ENCODE measurements around the gene CELF2. TPM values are rescaled to one million over a fixed set of nuclear protein-coding genes. Genes with fewer than 3 reads are reported as not detected.

The CELF2 gene
- total and polyA plus RNA-seq, 2 experiments from 2014 or later = 16.6 to 26.9 TPM

- Histone ChIP-seq H3K9me2 (replicated peaks; ENCODE audit: insufficient read depth) (no peaks in the 10 kb centered on the region), H3K4me1 (ENCODE audit: insufficient read depth) (no peaks in the 10 kb centered on the region), H4K20me1 (ENCODE audit: insufficient read depth, poor library complexity, severe bottlenecking) (no peaks in the 10 kb centered on the region), H3K4me3 (no peak overlapping the region), H3K36me3 (replicated peaks; ENCODE audit: insufficient read depth, low read depth) (no peaks in the 10 kb centered on the region), H2AFZ (no peak overlapping the region), H3K27ac (no peak overlapping the region), H3K27me3 (no peaks in the 10 kb centered on the region), H3K4me2 (no peak overlapping the region), H3K9me3 (ENCODE audit: low read depth) (no peaks in the 10 kb centered on the region), H3K79me2 (no peaks in the 10 kb centered on the region)
- TF ChIP-seq CTCF (IDR thresholded peaks at IDR 0.05; ENCODE audit: poor library complexity) = no peak
- no peak for TF ChIP-seq EZH2phosphoT487 (IDR thresholded peaks at IDR 0.05; ENCODE audit: low read depth, severe bottlenecking, unreplicated experiment)
- no peak for TF ChIP-seq EZH2 (IDR thresholded peaks at IDR 0.05; ENCODE audit: borderline replicate concordance)
- DNase-seq (ENCODE audit: low spot score) = no peak
- WGBS (ENCODE audit: low lambda C conversion rate, missing lambda C conversion rate) = 95% methylated on average over 17 of the region's 17 CpGs
These were observed 303.3 kb downstream of the CELF2 start for GRCh38 chr10:11320809-11321520.

- no peaks in the 10 kb centered on the region for H3K79me2 ChIP-seq
- no peaks in the 10 kb centered on the region for H3K4me1 ChIP-seq (ENCODE audit: insufficient read depth)
- no peaks in the 10 kb centered on the region for H3K36me3 ChIP-seq (replicated peaks; ENCODE audit: insufficient read depth, low read depth)
- 96% methylated on average over 1 of the region's 1 CpG for WGBS (ENCODE audit: low lambda C conversion rate, missing lambda C conversion rate)
- no peak for TF ChIP-seq EZH2 (IDR thresholded peaks at IDR 0.05; ENCODE audit: borderline replicate concordance)
- no peak for TF ChIP-seq CTCF (IDR thresholded peaks at IDR 0.05; ENCODE audit: poor library complexity)
- TF ChIP-seq EZH2phosphoT487 (IDR thresholded peaks at IDR 0.05; ENCODE audit: low read depth, severe bottlenecking, unreplicated experiment) = no peak
- H4K20me1 ChIP-seq (ENCODE audit: insufficient read depth, poor library complexity, severe bottlenecking) = no peaks in the 10 kb centered on the region
- no peak overlapping the region for H3K27ac ChIP-seq
- H3K4me3 ChIP-seq = no peak overlapping the region
- no peaks in the 10 kb centered on the region for H3K9me2 ChIP-seq (replicated peaks; ENCODE audit: insufficient read depth)
- no peaks in the 10 kb centered on the region for H3K9me3 ChIP-seq (ENCODE audit: low read depth)
- H2AFZ ChIP-seq = no peak overlapping the region
- H3K4me2 ChIP-seq = no peak overlapping the region
- no peaks in the 10 kb centered on the region for H3K27me3 ChIP-seq
- no peak for DNase-seq (ENCODE audit: low spot score)
These were observed 305.0 kb downstream of the CELF2 start for GRCh38 chr10:11322698-11323097.

GRCh38 chr10:11324761-11325321, 307.2 kb downstream of the CELF2 start:
- no peak overlapping the region for H3K4me3 ChIP-seq
- H3K79me2 ChIP-seq = no peaks in the 10 kb centered on the region
- no peaks in the 10 kb centered on the region for H4K20me1 ChIP-seq (ENCODE audit: insufficient read depth, poor library complexity, severe bottlenecking)
- no peaks in the 10 kb centered on the region for H3K9me3 ChIP-seq (ENCODE audit: low read depth)
- DNase-seq (ENCODE audit: low spot score) = no peak
- no peak for TF ChIP-seq EZH2phosphoT487 (IDR thresholded peaks at IDR 0.05; ENCODE audit: low read depth, severe bottlenecking, unreplicated experiment)
- no peak for TF ChIP-seq CTCF (IDR thresholded peaks at IDR 0.05; ENCODE audit: poor library complexity)
- TF ChIP-seq EZH2 (IDR thresholded peaks at IDR 0.05; ENCODE audit: borderline replicate concordance) = no peak
- H3K27me3 ChIP-seq = no peaks in the 10 kb centered on the region
- H3K36me3 ChIP-seq (replicated peaks; ENCODE audit: insufficient read depth, low read depth) = no peaks in the 10 kb centered on the region
- H3K4me2 ChIP-seq = no peak overlapping the region
- 92% methylated on average over 11 of the region's 11 CpGs for WGBS (ENCODE audit: low lambda C conversion rate, missing lambda C conversion rate)
- H2AFZ ChIP-seq = no peak overlapping the region
- no peaks in the 10 kb centered on the region for H3K4me1 ChIP-seq (ENCODE audit: insufficient read depth)
- H3K9me2 ChIP-seq (replicated peaks; ENCODE audit: insufficient read depth) = no peaks in the 10 kb centered on the region
- H3K27ac ChIP-seq = no peak overlapping the region

All from hepatocyte (in vitro differentiated cells).